Stimulated activated CD4-positive, alpha-beta T cell treated with anti-CD3 and anti-CD28 coated beads, Interleukin-1b, Interleukin-23, amount 100 ng/mL, for 24 hours (primary cell): ENCODE data around the gene TRIM52.

Experiments used
- DNase-seq, 4 experiments: peaks; one replicate each; pipeline ENCODE4 v3.0.0-alpha.2; 2020; ENCODE audit warnings: low read depth in 4 of 4, low spot score in 1 of 4

The TRIM52 gene

DNA sequence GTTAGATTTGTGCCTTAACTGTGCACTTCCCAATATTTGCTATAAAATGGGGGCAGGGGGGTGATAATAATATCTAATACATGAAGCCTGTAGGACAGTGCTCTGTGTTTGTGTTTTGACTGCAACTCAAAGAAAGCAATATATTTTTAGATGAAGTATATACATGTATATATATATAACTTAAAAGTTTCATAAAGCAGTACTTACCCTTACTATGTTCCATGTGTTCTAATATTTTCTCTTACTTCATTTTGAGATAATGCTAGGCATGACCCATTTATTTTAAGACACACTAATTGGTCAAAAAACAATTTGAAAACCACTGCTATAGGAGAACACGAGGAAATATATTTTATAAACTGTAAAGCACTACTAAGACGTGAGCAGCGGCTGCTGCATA, 2.4 kb downstream of the TRIM52 start:
- no peak for DNase-seq

DNA sequence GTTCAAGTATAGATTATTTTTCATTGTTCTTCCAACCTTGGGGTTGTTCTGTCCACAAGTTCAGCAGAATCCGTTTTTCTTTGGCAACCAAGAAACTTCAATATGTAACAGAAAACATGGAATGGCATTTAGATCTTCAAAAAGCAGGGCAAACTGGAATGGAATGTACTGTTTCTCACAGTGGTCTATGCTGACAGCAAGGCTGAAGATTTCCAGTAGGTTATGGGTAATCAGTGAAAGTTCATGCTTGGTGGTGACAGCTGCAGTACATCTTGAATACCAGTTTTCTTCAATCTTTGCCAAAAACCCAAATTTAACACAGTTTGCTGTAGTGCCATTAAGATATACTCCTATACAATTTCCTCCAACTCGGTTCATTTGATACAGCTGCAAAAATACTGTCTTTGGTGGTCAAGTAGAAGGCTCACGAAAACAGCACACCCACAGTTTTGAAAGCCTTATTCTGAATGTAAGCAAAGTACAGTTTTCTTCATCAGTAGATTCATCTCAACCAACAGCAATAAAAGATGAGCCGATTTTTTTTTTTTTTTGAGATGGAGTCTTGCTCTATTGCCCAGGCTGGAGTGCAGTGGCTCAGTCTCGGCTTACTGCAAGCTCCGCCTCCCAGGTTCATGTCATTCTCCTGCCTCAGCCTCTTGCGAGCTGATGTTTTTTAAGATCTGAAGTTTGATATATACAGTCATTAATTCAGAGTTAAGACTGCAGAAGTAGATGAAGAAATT, 4.9 kb downstream of the TRIM52 start:
- no peak for DNase-seq

DNA sequence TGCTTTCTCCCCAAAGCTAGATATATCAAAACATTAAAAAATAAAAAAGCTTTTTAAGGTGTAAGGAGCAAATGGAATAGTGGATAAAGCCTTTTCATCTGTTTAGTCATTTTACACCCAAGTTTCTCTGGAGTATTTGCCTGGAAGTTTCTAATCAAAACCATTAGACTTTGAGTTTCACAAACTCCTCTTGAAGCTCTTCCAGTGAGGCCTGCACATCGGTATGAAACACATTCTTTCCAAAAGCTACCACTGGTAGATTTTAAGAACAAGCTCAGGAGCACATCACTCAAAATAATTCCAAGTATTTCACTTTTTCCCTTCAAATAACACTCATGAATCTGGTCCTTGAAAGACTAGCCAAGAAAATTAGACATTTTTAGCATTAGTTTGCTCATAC, 5.7 kb downstream of the TRIM52 start:
- no peak for DNase-seq

DNA sequence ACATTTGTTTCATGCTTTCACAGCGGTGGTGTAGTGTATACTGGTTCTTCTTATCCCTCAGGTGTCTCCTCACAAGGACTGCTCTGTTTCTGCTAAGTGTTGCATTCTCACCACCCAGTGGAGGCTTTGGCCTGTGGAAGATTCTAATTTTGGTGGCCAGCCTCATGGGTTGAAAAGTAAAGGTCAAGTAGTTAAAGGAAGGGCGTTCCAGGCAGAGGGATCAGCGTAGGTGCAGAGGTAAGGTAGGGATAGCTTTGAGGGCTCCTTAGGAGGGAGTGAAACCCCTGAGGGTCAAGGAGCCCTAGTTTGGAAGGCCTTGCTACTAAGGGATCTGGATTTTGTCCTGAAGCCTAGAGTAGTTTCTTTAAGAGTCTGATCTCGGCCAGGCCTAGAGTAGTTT, 12.7 kb downstream of the TRIM52 start:
- DNase-seq, result no peak

DNA sequence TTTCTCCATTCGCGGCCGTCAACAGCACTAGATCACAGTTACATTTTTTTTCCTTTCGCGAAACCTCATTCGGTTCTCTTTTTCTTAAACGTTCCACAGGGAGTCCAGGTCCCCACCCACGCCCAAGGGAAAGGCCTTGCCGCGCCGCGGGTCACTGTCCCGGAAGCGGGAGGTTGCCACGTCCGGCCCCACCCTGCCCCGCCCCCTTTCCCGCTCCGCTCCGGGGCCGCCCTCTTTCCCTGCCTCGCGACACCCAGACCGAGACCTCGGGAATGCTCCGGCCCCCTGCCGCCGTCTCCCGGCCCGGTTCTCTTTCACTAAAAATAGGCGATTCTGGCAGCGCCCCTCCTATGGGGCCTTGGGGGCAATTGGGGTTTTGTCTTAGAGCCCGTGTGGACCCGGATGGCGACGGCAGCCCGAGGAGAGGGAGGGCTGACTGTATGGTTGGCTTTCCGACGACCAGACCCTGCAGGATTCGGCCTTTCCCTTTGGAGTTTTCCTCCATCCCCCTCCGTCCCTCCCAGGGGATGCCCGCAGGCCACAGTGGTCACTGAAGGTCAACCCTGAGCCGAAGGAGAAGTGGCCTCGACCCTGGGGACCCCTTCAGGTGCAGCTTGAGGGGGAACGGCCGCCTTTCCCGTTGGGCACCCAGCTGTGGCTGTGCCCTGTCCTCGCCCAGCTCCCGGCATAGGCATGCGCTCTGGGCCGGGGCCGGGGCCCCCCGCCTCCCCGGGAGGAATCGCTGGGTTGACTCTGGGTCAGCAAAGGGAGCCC, 14.5 kb downstream of the TRIM52 start:
- DNase-seq, result peak in 3 of 4 experiments; percentile 62 to 83 (median 72)

DNA sequence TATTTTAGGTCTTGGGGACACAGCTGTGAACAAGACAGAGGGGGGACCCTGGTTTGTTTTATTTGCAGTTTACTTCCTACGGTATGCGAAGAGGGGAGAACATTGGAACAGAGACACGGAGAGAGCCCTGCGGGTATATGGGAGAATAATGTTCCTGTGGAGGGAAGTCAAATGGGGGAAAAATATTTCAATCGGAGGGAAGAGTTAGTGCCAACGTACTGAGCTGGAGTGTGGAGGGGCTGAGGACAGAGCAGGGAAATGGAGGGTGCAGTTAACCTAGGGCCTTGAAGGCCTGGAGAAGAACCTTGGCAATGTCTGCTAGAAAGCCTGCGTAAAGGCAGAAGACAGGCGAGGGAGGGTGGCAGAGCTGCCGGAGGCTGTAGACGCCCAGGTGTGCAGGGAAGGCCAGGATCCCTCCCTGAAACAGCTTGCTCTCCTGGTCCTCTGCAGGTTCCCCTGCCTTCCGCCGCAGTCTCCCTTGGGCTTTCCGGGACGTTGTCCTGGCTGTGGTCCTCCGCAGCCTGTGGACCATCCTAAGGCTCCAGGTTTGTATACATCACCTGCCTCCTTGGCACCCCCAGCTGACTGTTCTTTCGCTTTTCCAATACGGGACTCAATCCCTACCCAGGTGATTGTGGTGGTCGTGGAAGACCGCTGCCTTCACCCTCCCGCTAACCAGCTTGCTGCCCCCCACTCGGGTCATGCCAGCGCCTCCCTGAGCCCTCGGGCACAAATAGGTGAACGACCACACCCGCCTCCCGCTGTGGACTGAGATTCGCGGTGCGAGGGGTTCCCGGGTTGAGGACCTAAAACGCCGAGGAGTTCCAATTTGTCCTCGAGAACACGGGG, 15.3 kb downstream of the TRIM52 start:
- DNase-seq, result no peak

DNA sequence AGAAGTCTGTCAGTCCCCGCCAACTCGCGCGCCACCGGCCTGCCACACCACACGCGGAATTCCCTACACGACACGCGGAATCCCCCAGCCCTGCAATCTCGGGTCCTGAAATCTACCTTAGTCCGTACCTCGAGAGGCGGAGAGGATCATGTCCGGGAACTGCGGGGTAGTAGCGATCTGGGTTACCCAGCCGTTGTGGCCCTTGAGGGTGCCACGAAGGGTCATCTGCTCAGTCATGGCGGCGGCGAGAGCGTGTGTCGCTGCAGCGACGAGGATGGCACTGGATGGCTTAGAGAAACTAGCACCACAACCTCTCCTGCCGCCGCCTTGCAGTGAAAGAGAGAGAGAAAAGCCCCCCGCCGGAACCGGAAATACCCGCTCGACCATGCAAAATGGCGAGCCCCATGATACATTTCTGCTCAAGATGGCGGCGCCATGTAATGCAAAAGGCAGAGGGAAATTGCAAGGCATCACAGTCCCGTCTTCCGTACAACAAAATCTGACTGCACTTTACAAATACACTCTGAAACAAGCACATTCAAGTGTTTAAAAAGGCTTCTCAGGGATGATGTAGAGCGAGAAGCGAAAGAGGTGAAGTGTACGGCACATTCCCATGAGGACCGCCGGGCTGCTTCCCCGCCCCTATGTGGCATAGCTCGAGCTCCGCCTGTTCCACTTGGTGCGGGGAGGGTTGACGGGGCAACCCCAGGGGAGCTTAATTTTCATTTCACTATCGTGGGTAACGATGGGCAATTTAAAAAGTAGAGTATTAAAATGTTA, 17.2 kb downstream of the TRIM52 start, which contains the start of gene RACK1:
TSS of gene RACK1 (minus strand) at position 343 of the 780 bp plus-strand sequence. CDS start at position 237, 106 bp downstream.
- DNase-seq, result peak; percentile 77 to 86 (median 80)

DNA sequence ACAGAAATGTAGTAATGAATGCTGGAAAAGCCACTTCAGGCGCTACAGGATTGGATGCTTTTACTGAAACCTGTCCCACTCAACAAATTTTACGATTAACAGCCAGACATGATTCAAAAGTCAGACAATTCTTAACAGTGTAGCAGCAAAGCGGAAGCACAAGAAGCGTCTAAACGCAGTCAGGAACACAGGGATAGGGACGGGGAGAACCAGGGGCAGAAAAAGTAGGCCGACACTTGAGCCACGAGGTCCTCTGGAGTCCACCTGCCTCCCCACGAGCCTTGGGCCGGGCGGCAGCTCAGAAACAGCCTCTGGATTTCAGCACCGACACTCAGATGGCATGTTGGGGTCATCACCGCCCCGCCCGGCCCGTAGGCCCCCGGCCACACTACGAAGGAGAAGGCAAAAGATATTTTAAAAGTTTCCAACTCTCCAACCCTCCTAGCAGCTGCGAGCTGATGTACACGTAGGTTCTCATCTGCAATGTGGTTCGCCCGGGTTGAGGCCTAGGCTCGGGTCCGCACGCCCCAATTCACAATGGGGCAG, 17.9 kb downstream of the TRIM52 start:
- DNase-seq, result no peak

DNA sequence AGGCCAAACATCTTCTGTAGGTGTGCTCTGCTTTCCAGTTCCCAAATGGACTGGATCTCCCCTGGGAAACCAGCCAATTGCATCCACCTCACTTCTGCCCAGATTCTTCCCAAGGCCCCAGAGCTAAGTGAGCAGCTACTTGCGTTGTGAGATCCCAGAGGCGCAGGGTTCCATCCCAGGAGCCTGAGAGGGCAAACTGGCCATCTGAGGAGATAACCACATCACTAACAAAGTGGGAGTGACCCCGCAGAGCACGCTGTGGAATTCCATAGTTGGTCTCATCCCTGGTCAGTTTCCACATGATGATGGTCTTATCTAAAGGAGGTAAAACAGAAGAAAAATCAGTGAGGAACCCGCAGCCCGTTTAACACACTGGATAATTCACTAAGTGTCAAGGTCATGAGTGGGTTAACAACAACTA, 18.9 kb downstream of the TRIM52 start:
- no peak for DNase-seq

DNA sequence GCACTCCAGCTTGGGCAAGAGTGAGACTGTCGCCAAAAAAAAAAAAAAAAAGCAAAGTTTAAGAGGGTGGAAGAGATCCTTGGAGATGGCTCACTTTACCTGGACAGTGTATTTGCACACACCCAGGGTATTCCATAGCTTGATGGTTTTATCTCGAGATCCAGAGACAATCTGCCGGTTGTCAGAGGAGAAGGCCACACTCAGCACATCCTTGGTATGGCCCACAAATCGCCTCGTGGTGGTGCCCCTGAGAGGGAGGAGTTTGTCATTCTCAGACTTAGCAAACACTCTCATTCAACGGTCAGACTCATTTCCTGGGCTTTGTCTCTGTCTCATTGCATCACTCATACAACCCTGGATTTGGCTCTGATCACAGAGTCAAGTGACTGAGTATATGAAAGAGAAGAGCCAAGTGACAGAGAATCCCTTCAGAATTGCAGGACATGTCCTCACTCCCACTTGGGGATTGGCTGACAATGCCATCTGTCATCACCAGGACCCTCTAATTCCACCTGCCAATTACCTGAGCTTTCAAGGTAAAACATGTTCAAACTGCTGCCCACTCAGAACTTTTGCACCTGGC, 19.5 kb downstream of the TRIM52 start:
- DNase-seq, result no peak

DNA sequence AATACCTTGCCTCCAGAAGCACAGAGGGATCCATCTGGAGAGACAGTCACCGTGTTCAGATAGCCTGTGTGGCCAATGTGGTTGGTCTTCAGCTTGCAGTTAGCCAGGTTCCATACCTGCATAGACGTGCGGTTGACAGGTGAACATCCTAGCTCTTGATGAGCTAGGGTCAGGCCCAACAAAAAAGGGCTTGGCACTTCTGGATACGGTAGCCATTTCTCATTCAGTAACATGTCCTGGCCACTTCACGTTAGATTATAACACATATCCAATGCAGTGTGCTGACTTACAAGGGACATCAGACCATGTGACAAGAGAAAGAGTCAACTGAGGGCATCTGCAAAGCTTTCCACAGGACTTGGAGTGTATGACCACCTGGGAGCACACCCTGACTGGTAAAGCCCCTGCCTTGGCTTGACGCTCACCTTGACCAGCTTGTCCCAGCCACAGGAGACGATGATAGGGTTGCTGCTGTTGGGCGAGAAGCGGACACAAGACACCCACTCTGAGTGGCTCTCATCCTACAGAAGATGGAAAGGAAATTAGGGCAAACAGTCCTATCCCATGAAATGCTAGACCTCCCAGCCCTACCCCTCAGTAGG, 21.8 kb downstream of the TRIM52 start:
- no peak for DNase-seq

DNA sequence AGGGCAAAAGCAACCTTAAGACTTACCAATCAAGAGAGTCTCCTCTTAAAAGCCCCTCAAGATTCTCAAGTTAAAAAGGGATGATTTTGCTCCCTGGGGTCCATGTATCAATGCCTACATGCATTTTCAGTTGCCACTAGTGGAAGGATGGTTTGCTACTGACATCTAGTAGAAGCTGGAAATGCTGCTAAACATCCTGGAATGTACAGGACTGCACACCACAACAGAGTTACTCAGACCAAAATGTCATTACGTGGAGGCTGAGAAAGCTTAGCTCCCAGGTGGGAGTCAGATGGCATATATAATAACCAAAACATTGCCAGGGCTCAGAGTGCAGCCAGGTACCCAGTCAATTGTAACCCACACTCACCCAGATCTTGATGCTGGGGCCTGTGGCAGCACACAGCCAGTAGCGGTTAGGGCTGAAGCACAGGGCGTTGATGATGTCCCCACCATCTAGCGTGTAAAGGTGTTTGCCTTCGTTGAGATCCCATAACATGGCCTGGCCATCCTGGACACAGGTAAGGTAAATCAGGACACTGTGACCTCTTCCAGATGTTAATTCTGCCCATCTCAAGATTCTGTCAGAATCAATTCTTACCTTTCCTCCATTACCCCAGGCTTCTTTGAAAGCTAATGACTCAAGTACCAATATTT, 23.1 kb downstream of the TRIM52 start:
- DNase-seq, result no peak

DNA sequence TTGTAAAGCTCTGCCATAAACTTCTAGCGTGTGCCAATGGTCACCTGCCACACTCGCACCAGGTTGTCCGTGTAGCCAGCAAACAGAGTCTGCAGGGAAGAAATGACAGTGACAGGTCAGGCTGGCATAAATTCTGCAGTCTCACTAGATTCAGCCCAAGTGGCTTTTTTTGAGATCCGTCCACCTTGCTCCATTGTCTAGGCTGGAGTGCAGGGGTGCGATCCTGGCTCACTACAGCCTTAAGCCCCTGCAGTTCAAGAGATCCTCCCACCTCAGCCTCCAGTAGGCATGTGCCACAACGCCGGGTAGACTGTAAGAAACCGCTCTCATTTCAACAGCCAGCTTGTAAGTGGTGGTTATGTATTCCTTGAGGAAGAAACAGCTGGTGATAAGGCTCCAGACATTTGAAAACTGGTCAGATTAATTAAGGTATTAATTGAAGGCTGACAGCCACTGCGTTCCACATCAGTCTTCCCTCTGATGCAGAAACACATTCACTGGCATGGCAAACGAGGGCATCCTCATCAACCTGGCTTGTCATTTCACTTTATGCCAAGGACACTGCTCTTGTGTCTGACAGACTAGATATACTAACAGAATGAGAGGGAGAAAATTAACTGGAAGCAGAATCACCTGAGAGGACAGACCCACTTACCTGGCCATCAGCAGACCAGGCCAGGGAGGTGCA, 23.8 kb downstream of the TRIM52 start:
- no peak for DNase-seq

DNA sequence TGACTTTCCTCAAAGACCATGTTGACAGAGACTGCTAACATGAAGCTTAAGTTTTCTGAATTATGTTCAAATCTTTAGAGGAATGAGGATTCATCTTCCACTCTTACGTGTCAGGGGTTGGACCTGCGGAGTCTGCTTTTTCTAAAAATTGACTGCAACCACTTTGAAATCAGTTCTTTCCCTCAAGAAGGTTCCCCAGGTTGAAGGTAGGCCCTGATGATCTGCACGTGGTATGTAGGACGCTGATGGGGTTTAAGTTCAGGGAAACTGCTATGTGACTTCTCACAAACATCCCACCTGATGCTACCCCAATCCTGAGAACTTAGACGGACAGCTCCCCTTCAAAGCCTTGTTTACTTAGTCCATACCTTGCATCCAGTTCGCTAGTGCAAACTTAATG, 24.5 kb downstream of the TRIM52 start:
- DNase-seq, result no peak

DNA sequence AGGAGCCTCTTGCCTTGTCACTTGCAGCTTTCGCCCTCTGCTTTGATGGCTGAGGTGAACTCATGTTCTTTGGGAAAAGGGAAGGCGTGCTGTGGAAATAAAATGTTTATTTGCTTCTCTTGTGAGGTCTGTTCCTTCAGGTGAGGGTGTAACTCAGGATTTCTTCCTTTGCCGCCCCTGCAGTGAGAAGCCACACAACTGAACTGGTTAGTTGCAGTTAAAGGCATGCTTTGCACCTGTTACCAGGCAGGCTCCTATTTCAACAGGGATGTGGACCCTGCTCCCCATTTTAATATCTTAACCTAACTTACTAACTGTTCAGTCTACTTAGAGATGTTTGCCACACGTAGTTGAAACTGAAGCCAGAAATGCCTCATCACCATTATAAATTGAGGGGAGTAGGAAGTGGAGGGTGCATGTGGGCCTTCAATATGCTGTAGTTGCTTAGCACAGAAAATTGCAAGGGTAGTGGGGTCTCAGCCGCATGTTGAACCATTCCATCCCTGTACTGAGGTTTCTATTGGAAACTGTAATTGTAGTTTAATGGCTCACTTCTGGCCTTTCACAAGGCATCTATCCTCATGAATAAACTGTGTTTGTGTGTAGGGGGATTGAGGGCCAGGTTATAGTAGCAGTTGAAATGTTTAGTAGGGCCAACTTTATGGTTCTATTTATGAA, 25.1 kb downstream of the TRIM52 start:
- DNase-seq, result no peak

DNA sequence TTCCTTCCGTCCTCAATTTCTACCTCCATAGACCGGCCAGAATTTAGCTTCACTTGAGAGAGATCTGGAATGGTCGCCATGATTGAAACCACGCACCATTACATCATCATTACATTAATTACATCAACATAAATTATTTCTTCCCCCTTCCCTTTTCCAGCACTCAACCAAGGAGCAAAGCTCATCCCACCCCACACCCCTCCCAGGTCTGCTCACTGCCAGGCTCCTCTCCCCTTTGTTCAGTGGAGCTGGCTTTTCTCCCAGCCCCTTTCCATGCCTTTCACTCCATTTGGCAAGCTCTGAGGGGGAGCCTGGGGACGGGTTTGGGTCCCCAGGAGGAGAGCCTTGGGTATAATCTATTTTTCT, 25.6 kb downstream of the TRIM52 start:
- DNase-seq, result no peak

DNA sequence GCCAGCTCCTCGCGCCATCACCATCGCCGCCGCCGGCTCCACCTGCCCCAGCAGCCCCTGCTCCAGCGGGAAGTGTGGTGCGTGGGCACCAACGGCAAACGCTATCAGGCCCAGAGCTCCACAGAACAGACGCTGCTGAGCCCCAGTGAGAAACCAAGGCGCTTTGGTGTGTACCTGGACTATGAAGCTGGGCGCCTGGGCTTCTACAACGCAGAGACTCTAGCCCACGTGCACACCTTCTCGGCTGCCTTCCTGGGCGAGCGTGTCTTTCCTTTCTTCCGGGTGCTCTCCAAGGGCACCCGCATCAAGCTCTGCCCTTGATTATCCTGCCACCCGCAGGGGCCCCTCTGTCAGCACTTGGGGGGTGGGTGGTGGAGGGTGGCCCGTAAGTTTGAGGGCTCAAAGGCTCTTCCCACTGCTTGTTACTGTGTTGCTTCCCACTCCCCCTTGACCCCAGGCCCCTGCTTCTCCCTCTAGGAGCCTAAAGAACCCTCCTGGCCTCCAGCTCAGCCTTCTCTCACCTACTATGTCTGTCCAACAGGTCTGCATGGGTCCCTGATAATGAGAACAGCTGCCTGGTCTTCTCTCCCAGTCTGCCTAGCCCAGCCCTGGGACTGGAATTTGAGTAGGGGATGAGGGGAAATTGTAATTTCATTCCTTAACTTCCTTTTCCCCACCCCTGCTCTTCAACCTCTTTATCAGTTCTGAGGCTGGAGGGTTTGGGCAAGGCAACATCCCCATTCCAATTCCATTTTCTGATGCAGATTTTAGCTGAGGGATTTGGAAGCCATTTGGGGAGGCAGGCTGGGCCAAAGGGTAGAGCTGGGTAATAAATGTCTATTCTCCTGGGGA, 26.3 kb downstream of the TRIM52 start:
- no peak for DNase-seq
